ENCODE data around the gene RPA1. TPM values are rescaled to one million over a fixed set of nuclear protein-coding genes. Genes with fewer than 3 reads are reported as not detected.

RPA1 gene
- total and polyA plus RNA-seq, 7 donors = 22.1 to 82.1 (median 52.6) TPM

GRCh38 chr17:1916316-1916715 lies 86.5 kb downstream of the RPA1 start:
- WGBS, 3 donors = 67 to 75% (median 71%) methylated on average over 14 of the region's 14 CpGs
- H3K36me3 ChIP-seq (ENCODE audit: insufficient read depth in 1 of 2, low read depth in 1 of 2) = no peaks in the 10 kb centered on the region
- DNase-seq (no peak), ATAC-seq (no peak)
- TF ChIP-seq CTCF (IDR thresholded peaks at IDR 0.05) = no peak
- peaks cover 5% of the 10 kb centered on the region for H3K4me1 ChIP-seq
- H3K27me3 ChIP-seq (ENCODE audit: insufficient read depth in 3 of 3, low read length in 2 of 3) = no peaks in the 10 kb centered on the region
- no peaks in the 10 kb centered on the region for H3K9me3 ChIP-seq
- no peak overlapping the region for H3K27ac ChIP-seq
- intact Hi-C loops (cut with DNase I) = no loop called here
- no peak overlapping the region for H3K4me3 ChIP-seq

- TF ChIP-seq CTCF (IDR thresholded peaks at IDR 0.05) = no peak
- Histone ChIP-seq H3K27me3 (ENCODE audit: insufficient read depth in 3 of 3, low read length in 2 of 3) (no peaks in the 10 kb centered on the region), H3K9me3 (no peaks in the 10 kb centered on the region), H3K36me3 (ENCODE audit: insufficient read depth in 1 of 2, low read depth in 1 of 2) (no peaks in the 10 kb centered on the region), H3K4me3 (no peak overlapping the region), H3K27ac (no peak overlapping the region), H3K4me1 (peaks cover 5% of the 10 kb centered on the region)
- DNase-seq = no peak
- WGBS, 3 donors = 80 to 82% (median 82%) methylated on average over 29 of the region's 29 CpGs
- ATAC-seq = no peak
- intact Hi-C loops (cut with DNase I) = no loop called here
These were observed 87.3 kb downstream of the RPA1 start for GRCh38 chr17:1916963-1917715.

GRCh38 chr17:1918346-1919162 lies 88.7 kb downstream of the RPA1 start:
- intact Hi-C loops (cut with DNase I) = no loop called here
- no peak for ATAC-seq
- WGBS, 3 donors = 91 to 95% (median 91%) methylated on average over 29 of the region's 29 CpGs
- Histone ChIP-seq H3K4me1 (peaks cover 5% of the 10 kb centered on the region), H3K27me3 (ENCODE audit: insufficient read depth in 3 of 3, low read length in 2 of 3) (no peaks in the 10 kb centered on the region), H3K4me3 (no peak overlapping the region), H3K36me3 (ENCODE audit: insufficient read depth in 1 of 2, low read depth in 1 of 2) (no peaks in the 10 kb centered on the region), H3K9me3 (no peaks in the 10 kb centered on the region), H3K27ac (no peak overlapping the region)
- no peak for TF ChIP-seq CTCF (IDR thresholded peaks at IDR 0.05)
- no peak for DNase-seq

GRCh38 chr17:1919201-1919600 lies 89.4 kb downstream of the RPA1 start:
- H3K27me3 ChIP-seq (ENCODE audit: insufficient read depth in 3 of 3, low read length in 2 of 3) = no peaks in the 10 kb centered on the region
- DNase-seq (no peak), ATAC-seq (no peak)
- no peaks in the 10 kb centered on the region for H3K36me3 ChIP-seq (ENCODE audit: insufficient read depth in 1 of 2, low read depth in 1 of 2)
- no peak overlapping the region for H3K27ac ChIP-seq
- 67 to 72% (median 68%) methylated on average over 13 of the region's 13 CpGs for WGBS, 3 donors
- TF ChIP-seq CTCF (IDR thresholded peaks at IDR 0.05) = no peak
- intact Hi-C loops (cut with DNase I) = no loop called here
- no peak overlapping the region for H3K4me3 ChIP-seq
- peaks cover 5% of the 10 kb centered on the region for H3K4me1 ChIP-seq
- H3K9me3 ChIP-seq = no peaks in the 10 kb centered on the region
